ENCODE data around the gene RASA3. TPM values are rescaled to one million over a fixed set of nuclear protein-coding genes. Genes with fewer than 3 reads are reported as not detected.

Gene RASA3
- polyA plus RNA-seq, 1 donor from 2014 or later, result 8.5 TPM

DNA sequence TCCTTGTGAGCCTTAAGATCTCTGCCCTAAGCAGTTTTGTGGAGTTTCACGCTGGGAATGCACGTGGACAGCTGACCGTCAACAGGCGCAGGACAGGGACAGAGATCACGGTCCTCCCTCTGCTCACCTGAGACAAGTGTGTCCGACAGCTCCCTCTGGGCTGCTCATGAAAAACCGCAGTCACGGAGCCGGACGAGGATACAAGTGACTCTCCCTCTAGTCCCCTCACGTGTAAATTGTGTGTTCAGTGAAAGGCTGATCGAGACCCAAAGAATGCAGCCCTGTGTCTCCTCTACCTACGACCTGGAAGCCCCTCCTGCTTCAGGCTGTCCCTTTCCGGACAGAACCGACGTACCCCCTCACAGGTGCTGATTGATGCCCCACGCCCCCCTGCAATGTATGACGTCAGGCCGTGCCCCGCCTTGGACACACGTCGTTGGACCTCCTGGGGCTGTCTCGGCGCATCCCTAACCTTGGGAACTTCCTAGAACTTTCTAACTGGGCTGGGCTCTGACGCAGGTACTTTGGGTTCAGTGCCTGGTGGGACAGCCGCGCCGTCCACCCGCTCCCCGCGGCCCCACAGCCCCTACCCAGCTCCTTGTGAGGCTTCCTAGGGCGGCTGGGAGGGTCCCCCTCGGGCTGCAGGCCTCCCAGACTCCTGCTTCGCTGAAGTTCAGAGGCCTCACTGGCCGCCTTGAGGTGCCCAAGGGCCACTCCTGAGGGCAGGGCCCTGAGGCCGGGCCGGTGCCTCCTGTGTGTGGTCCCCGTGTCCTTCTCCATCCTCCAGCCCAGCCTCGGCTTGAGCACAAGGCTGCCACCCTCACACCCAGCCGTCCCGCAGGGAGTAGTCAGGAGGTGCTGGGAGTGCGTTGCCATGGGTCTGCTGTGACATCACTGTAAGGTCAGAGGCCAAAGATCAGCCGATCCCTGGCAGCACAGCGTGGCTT lies 158.9 kb downstream of the RASA3 start, which contains the start of gene C13orf46:
C13orf46 (minus strand) TSS at position 859 of the 947 bp plus-strand sequence; CDS start at position 780, 79 bp downstream.
- H3K9me2 ChIP-seq (ENCODE audit: insufficient read depth, low read length), result no peaks in the 10 kb centered on the region
- no peaks in the 10 kb centered on the region for H3K79me2 ChIP-seq (replicated peaks; ENCODE audit: insufficient read depth, low read length)
- H3F3A ChIP-seq (ENCODE audit: insufficient read depth, low read length, poor library complexity, severe bottlenecking), result no peaks in the 10 kb centered on the region
- H3K4me2 ChIP-seq (ENCODE audit: low read length), result no peak within 1 kb of the TSS
- no peaks in the 10 kb centered on the region for H3K27me3 ChIP-seq (ENCODE audit: insufficient read depth, low read depth, low read length)
- H3K27ac ChIP-seq (ENCODE audit: low read length), result no peak within 1 kb of the TSS
- no peaks in the 10 kb centered on the region for H3K9me3 ChIP-seq (ENCODE audit: low read length)
- TF ChIP-seq MXI1 (conservative IDR thresholded peaks at IDR 0.05; ENCODE audit: poor library complexity, severe bottlenecking), result no peak
- no peak for TF ChIP-seq EP300 (conservative IDR thresholded peaks at IDR 0.05; ENCODE audit: poor library complexity, severe bottlenecking)
- no peak for TF ChIP-seq POLR2AphosphoS5 (IDR thresholded peaks at IDR 0.05)
- no peak for TF ChIP-seq CTCF (IDR thresholded peaks at IDR 0.05; ENCODE audit: poor library complexity, severe bottlenecking)
- H3K36me3 ChIP-seq (ENCODE audit: insufficient read depth, low read length), result no peaks in the 10 kb centered on the region
- no peak within 1 kb of the TSS for H3K9ac ChIP-seq (ENCODE audit: low read length)
- no peaks in the 10 kb centered on the region for H4K20me1 ChIP-seq (ENCODE audit: insufficient read depth)
- H2AFZ ChIP-seq (ENCODE audit: low read depth, low read length), result no peak within 1 kb of the TSS
- no peak within 1 kb of the TSS for H3K4me3 ChIP-seq (ENCODE audit: low read length)

DNA sequence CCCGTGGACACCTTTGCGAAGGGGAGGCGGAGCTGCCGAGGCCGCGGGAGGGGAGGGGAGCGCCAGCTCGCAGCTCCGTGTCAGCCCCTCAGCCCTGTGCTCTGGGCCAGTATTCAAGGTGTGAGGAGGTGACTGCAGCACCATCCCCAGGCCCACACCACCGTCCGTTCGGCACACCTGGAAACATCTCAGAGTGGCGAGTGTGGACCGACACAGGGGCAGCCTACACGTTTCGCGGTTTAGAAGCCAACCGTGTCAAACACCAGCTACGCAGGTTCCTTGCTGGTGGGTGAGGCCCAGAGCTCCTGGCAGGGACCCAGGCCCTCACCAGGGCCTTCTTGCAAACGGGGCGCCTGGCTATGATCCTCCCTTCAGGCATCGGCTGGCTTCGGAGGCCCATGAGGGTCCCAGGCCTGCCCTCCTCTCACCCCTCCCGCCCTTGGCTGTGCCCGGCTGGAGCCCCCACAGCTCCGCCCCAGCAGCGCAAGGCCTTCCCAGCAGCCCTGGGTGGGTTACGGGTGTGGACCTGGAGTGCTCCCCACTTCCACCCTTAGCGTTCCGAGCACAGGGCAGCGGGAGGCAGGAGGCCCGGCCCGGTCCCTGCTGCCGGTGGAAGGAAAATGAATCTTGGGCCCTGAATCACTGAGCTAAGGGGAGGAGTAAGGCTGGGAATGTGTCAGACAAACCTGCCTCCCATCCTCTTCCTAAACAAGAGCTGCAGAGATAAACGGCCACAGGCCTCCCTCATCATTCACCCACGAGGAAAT lies 159.8 kb downstream of the RASA3 start:
- Histone ChIP-seq H3K4me2 (ENCODE audit: low read length) (no peak overlapping the region), H3K9me2 (ENCODE audit: insufficient read depth, low read length) (no peaks in the 10 kb centered on the region), H3K79me2 (replicated peaks; ENCODE audit: insufficient read depth, low read length) (no peaks in the 10 kb centered on the region), H3K9me3 (ENCODE audit: low read length) (no peaks in the 10 kb centered on the region), H3K9ac (ENCODE audit: low read length) (no peak overlapping the region), H2AFZ (ENCODE audit: low read depth, low read length) (no peak overlapping the region), H3F3A (ENCODE audit: insufficient read depth, low read length, poor library complexity, severe bottlenecking) (no peaks in the 10 kb centered on the region), H3K27me3 (ENCODE audit: insufficient read depth, low read depth, low read length) (no peaks in the 10 kb centered on the region), H3K27ac (ENCODE audit: low read length) (no peak overlapping the region), H4K20me1 (ENCODE audit: insufficient read depth) (no peaks in the 10 kb centered on the region), H3K36me3 (ENCODE audit: insufficient read depth, low read length) (no peaks in the 10 kb centered on the region), H3K4me3 (ENCODE audit: low read length) (no peak overlapping the region)
- TF ChIP-seq REST (IDR thresholded peaks at IDR 0.05; ENCODE audit: borderline replicate concordance) (no peak), TAF1 (IDR thresholded peaks at IDR 0.05; ENCODE audit: low read depth) (no peak), MXI1 (conservative IDR thresholded peaks at IDR 0.05; ENCODE audit: poor library complexity, severe bottlenecking) (no peak), EZH2 (IDR thresholded peaks at IDR 0.05; ENCODE audit: borderline replicate concordance, insufficient read depth, low read length, poor library complexity, severe bottlenecking) (no peak), EP300 (conservative IDR thresholded peaks at IDR 0.05; ENCODE audit: poor library complexity, severe bottlenecking) (no peak), POLR2AphosphoS5 (IDR thresholded peaks at IDR 0.05) (no peak), CTCF (IDR thresholded peaks at IDR 0.05; ENCODE audit: poor library complexity, severe bottlenecking) (no peak), RAD21 (conservative IDR thresholded peaks at IDR 0.05) (no peak), SMC3 (conservative IDR thresholded peaks at IDR 0.05; ENCODE audit: poor library complexity) (no peak)
